A204.1 (cell line): ENCODE measurements around the gene METTL5.
"Not testable (repeated sequence)": the region's sequence is repeated elsewhere in the genome, so short reads cannot be mapped to it uniquely, and the experiment has no call there.

Source experiments
- FAIRE-seq: peaks from 2 replicates; lab custom pipeline; 2012; peaks lifted over from hg19 to GRCh38; lab: Jason Lieb, UNC

METTL5 gene

GRCh38 chr2:169824373-169825333, at the start of gene METTL5:
METTL5 (minus strand) TSS chr2:169824905; CDS start chr2:169824597, 308 bp downstream.
- no peak for FAIRE-seq

GRCh38 chr2:169871994-169872393, 47.3 kb upstream of the METTL5 start:
- FAIRE-seq, result peak; percentile 62

GRCh38 chr2:169871369-169871768, 46.7 kb upstream of the METTL5 start:
- FAIRE-seq, result not testable (repeated sequence)

- FAIRE-seq, result no peak
Measured at GRCh38 chr2:169868951-169869350, 44.2 kb upstream of the METTL5 start.

GRCh38 chr2:169867579-169867978, 42.9 kb upstream of the METTL5 start:
- FAIRE-seq, result no peak

GRCh38 chr2:169866230-169866629, 41.5 kb upstream of the METTL5 start:
- not testable (repeated sequence) for FAIRE-seq

- no peak for FAIRE-seq
Measured at GRCh38 chr2:169865492-169865891, 40.8 kb upstream of the METTL5 start.

- FAIRE-seq, result no peak
Measured at GRCh38 chr2:169862816-169863215, 38.1 kb upstream of the METTL5 start.

- no peak for FAIRE-seq
Measured at GRCh38 chr2:169860149-169860548, 35.4 kb upstream of the METTL5 start.

GRCh38 chr2:169859423-169859822, 34.7 kb upstream of the METTL5 start:
- no peak for FAIRE-seq

GRCh38 chr2:169855281-169856258, 30.9 kb upstream of the METTL5 start:
- not testable (repeated sequence) for FAIRE-seq

- FAIRE-seq, result no peak
Measured at GRCh38 chr2:169853041-169853668, 28.4 kb upstream of the METTL5 start.

GRCh38 chr2:169849710-169850109, 25.0 kb upstream of the METTL5 start:
- FAIRE-seq, result no peak

- FAIRE-seq, result not testable (repeated sequence)
Measured at GRCh38 chr2:169848959-169849693, 24.4 kb upstream of the METTL5 start.

- FAIRE-seq, result no peak
Measured at GRCh38 chr2:169845016-169845415, 20.3 kb upstream of the METTL5 start.

- FAIRE-seq, result not testable (repeated sequence)
Measured at GRCh38 chr2:169841625-169842024, 16.9 kb upstream of the METTL5 start.

GRCh38 chr2:169840747-169841142, 16.0 kb upstream of the METTL5 start:
- no peak for FAIRE-seq

GRCh38 chr2:169839954-169840746, 15.4 kb upstream of the METTL5 start:
- FAIRE-seq, result no peak

GRCh38 chr2:169838743-169839489, 14.2 kb upstream of the METTL5 start:
- FAIRE-seq, result no peak

- FAIRE-seq, result no peak
Measured at GRCh38 chr2:169834401-169834800, 9.7 kb upstream of the METTL5 start.
